GM12891 (cell line): Measurements from ENCODE around the gene ST8SIA3.

Experiments
- POLR2A ChIP-seq: IDR thresholded peaks from 2 replicates; pipeline ENCODE4 v1.6.1; 2011; ENCODE audit warnings: low read depth, low read length, control low read depth
- POLR2AphosphoS5 ChIP-seq: IDR thresholded peaks from 2 replicates; pipeline ENCODE4 v1.6.1; 2011; ENCODE audit warnings: low read depth, low read length, control low read depth
- SPI1 ChIP-seq: IDR thresholded peaks from 2 replicates; pipeline ENCODE4 v1.6.1; 2011; ENCODE audit warnings: low read depth, low read length, control low read depth
- TAF1 ChIP-seq: IDR thresholded peaks from 2 replicates; pipeline ENCODE4 v1.6.1; 2011; ENCODE audit warnings: low read depth, low read length, control low read depth

DNA sequence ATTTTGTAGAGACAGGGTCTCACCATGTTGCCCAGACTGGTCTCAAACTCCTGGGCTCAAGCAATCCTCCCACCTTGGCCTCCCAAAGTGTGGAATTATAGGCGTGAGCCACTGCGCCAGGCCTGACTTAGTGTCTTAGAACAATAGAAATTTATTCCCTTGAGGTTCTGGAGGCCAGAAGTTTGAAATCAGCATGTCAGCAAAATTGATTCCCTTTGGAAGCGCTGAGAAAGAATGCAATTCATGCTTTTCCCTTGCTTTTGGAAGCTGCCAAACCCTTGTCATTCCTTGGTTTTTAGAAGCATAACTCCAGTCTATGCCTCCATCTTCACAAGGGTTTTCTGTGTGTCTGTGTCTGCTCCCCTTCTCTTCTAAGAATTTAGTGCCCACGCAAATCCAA is 20.7 kb downstream of the ST8SIA3 start:
- TF ChIP-seq SPI1 (no peak), POLR2A (no peak), TAF1 (no peak), POLR2AphosphoS5 (no peak)
